GM12878 (cell line): Measurements from ENCODE around the gene ANKRD31. TPM values are rescaled to one million over a fixed set of nuclear protein-coding genes. Genes with fewer than 3 reads are reported as not detected.
A peak's percentile ranks its signal among the peaks of the same experiment; 100 is the strongest.

ENCODE experiments used
- BHLHE40 ChIP-seq, 2 experiments: fragments of 450-650 bp in 1 of 2; IDR thresholded peaks; 2 replicates each; pipeline ENCODE4 v1.6.1; 2011 to 2017; ENCODE audit warnings: low read depth in 2 of 2, borderline replicate concordance in 1 of 2, improper control_type of control experiment in 1 of 2, low read length in 1 of 2, mild to moderate bottlenecking in 1 of 2
- CBX5 ChIP-seq: sonication (generic); IDR thresholded peaks from 2 replicates; pipeline ENCODE4 v1.6.1; 2016; ENCODE audit warnings: low read depth, moderate library complexity, mild to moderate bottlenecking, inconsistent platforms
- E2F4 ChIP-seq: IDR thresholded peaks from 2 replicates; pipeline ENCODE4 v1.6.1; 2012; ENCODE audit warnings: low read depth, low read length, improper control_type of control experiment
- EZH2 ChIP-seq: IDR thresholded peaks from 2 replicates; pipeline ENCODE4 v1.6.1; 2012; ENCODE audit warnings: low read depth, mild to moderate bottlenecking, control low read depth, inconsistent platforms, low read length, borderline replicate concordance; ENCODE audit not compliant: control insufficient read depth
- NFIC ChIP-seq: IDR thresholded peaks from 2 replicates; pipeline ENCODE4 v1.6.1; 2012; ENCODE audit warnings: low read depth, mild to moderate bottlenecking, inconsistent platforms, low read length, moderate library complexity
- RUNX3 ChIP-seq: IDR thresholded peaks from 2 replicates; pipeline ENCODE4 v1.6.1; 2012; ENCODE audit warnings: low read length, inconsistent platforms
- polyA plus RNA-seq, 11 experiments: library from polyadenylated mRNA; depleted of rRNA in 4 of 11; unstranded in 6 of 11; stranded (reverse) in 5 of 11; fragments of >200 nt; fragmentation: Nextera tagmentation in 4 of 11; fragmentation: Illumina TruSeq in 1 of 11; extraction: Ambion mirVana in 4 of 11; extraction: Trizol in 1 of 11; gene quantifications; 1 replicate in 1 of 11; 2 replicates in 10 of 11; pipeline versions ENCODE4 v1.2.1 to v1.2.3, GENCODE V29; 2011 to 2016; ENCODE audit warnings: inconsistent platforms in 2 of 11, missing spikeins in 2 of 11, low read depth in 1 of 11
- total RNA-seq, 4 experiments: library from RNA; depleted of rRNA in 3 of 4; stranded (reverse); fragments of >200 nt in 3 of 4; fragmentation: Illumina TruSeq in 1 of 4; extraction: Trizol in 1 of 4; gene quantifications; 2 replicates each; pipeline versions ENCODE4 v1.2.1 to v1.2.3, GENCODE V29; 2013 to 2021
- TF ChIP-seq, protein P1 (sequence below): fragments of 450-650 bp; IDR thresholded peaks from 2 replicates; pipeline ENCODE4 v1.6.1; 2018; ENCODE audit warnings: borderline replicate concordance, mild to moderate bottlenecking; ENCODE audit not compliant: partially characterized antibody
- TF ChIP-seq, protein P2 (sequence below): IDR thresholded peaks from 2 replicates; pipeline ENCODE4 v1.6.1; 2012; ENCODE audit warnings: low read depth, low read length, improper control_type of control experiment

ANKRD31 gene
- total and polyA plus RNA-seq, 10 of the 15 experiments (the other 5 are each of a cell fraction or from before 2014, with no cell fraction given) = under 0.01 to 0.10 (median 0.04) TPM; not detected in 3

GRCh38 chr5:75048457-75048953 is 188.2 kb downstream of the ANKRD31 start (continued):
- TF ChIP-seq, protein P1, sequence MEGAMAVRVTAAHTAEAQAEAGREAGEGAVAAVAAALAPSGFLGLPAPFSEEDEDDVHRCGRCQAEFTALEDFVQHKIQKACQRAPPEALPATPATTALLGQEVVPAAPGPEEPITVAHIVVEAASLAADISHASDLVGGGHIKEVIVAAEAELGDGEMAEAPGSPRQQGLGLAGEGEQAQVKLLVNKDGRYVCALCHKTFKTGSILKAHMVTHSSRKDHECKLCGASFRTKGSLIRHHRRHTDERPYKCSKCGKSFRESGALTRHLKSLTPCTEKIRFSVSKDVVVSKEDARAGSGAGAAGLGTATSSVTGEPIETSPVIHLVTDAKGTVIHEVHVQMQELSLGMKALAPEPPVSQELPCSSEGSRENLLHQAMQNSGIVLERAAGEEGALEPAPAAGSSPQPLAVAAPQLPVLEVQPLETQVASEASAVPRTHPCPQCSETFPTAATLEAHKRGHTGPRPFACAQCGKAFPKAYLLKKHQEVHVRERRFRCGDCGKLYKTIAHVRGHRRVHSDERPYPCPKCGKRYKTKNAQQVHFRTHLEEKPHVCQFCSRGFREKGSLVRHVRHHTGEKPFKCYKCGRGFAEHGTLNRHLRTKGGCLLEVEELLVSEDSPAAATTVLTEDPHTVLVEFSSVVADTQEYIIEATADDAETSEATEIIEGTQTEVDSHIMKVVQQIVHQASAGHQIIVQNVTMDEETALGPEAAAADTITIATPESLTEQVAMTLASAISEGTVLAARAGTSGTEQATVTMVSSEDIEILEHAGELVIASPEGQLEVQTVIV = no peak
- no peak for TF ChIP-seq E2F4
- TF ChIP-seq NFIC = peak; percentile 44; the same call in 1 of the 2 replicates
- peak; percentile 22 to 50; a peak in 1 of 4 replicates for TF ChIP-seq BHLHE40 (IDR thresholded peaks at IDR 0.05; ENCODE audit: borderline replicate concordance in 1 of 2, low read depth in 2 of 2, low read length in 1 of 2)
- TF ChIP-seq, protein P2, sequence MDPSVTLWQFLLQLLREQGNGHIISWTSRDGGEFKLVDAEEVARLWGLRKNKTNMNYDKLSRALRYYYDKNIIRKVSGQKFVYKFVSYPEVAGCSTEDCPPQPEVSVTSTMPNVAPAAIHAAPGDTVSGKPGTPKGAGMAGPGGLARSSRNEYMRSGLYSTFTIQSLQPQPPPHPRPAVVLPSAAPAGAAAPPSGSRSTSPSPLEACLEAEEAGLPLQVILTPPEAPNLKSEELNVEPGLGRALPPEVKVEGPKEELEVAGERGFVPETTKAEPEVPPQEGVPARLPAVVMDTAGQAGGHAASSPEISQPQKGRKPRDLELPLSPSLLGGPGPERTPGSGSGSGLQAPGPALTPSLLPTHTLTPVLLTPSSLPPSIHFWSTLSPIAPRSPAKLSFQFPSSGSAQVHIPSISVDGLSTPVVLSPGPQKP = no peak
- TF ChIP-seq EZH2 = no peak
- peak; percentile 87 for TF ChIP-seq RUNX3
- no peak for TF ChIP-seq CBX5
